Dendritic cell treated with granulocyte-macrophage colony-stimulating factor and Interleukin-4, amounts not matched to agents 40 ng/mL and 50 ng/mL, for 4 days (primary cell): ENCODE results near the gene UBQLN2.
"Not testable (repeated sequence)": the region's sequence is repeated elsewhere in the genome, so short reads cannot be mapped to it uniquely, and the experiment has no call there.

Source experiments
- H3K27ac Mint-ChIP-seq: one replicate; pipeline ENCODE4 v1.8.0; 2022; ENCODE audit warnings: mild to moderate bottlenecking, mixed read lengths
- H3K27me3 Mint-ChIP-seq: one replicate; pipeline ENCODE4 v1.8.0; 2022; ENCODE audit warnings: mild to moderate bottlenecking, mixed read lengths
- H3K36me3 Mint-ChIP-seq: one replicate; pipeline ENCODE4 v1.8.0; 2022; ENCODE audit warnings: low read depth, mixed read lengths
- H3K4me1 Mint-ChIP-seq: one replicate; pipeline ENCODE4 v1.8.0; 2022; ENCODE audit warnings: low read depth, mixed read lengths
- H3K4me3 Mint-ChIP-seq: one replicate; pipeline ENCODE4 v1.8.0; 2022; ENCODE audit warnings: mild to moderate bottlenecking, moderate library complexity, mixed read lengths
- H3K9me3 Mint-ChIP-seq: one replicate; pipeline ENCODE4 v1.8.0; 2022; ENCODE audit warnings: mixed read lengths
- intact Hi-C: fragments of 100-400 bp; cut with micrococcal nuclease; formaldehyde crosslinking; loops from one replicate; pipeline ENCODE4 v1.15.0; 2022

The UBQLN2 gene

DNA sequence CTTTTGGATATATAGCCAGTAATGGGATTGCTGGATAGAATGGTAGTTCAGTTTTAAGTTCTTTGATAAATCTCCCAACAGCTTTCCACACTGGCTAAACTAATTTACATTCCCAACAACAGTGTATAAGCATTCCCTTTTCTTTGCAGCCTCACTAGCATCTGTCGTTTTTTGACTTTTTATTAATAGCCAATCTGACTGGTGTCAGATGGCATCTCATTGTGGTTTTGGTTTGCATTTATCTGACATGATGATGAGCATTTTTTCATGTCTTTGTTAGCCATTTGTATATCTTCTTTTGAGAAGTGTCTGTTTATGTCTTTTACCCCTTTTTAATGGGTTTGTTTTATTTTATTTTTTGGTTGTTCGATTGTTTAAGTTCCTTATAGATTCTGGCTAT, 13.3 kb downstream of the UBQLN2 start:
- peaks cover 10% of the 10 kb centered on the region for H3K4me1 Mint-ChIP-seq
- H3K36me3 Mint-ChIP-seq = peaks cover 48% of the 10 kb centered on the region
- H3K9me3 Mint-ChIP-seq = peaks cover 13% of the 10 kb centered on the region
- H3K4me3 Mint-ChIP-seq = no peak overlapping the region
- H3K27me3 Mint-ChIP-seq = no peaks in the 10 kb centered on the region
- intact Hi-C loops = no loop called here
- H3K27ac Mint-ChIP-seq = no peak overlapping the region

DNA sequence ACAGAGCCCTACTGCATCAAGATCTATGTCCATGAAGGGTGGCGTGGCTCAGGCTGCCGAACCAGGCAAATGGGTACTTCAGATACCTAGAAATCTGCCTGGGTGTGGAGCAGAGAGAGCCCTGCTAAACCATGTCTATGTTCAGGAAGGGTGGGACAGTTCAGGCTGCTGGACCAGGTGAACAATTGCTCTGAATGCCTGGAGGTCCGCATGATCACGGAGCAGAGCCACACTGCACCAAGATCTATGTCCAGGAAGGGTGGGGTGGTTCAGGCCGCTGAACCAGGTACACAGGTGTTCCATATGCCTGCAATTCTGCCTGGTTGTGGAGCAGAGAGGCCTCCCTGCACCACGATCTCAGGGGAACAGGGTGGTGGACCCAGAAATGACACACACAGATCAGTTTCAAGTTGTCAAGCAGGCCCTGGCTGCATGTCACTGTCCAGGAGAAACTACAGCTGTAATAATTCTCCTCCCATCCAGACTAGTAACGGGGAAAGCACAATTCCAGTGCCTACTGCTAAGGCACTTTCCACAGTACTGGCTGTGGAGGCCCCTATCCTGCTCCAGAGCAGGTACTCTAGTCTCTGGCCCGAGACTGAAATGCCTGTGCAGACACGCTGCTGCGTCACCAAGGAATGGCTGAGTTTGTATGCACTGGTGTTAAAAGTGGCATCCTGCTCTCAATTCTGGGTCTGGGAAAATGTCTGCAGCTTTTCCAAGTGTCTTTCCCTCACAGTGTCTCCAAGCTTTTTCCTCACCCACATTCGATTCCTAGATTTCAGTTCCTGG, 25.2 kb downstream of the UBQLN2 start:
- Mint-ChIP-seq H3K27ac (no peak overlapping the region), H3K4me1 (peaks cover 5% of the 10 kb centered on the region), H3K9me3 (no peaks in the 10 kb centered on the region), H3K4me3 (no peak overlapping the region), H3K36me3 (peaks cover 32% of the 10 kb centered on the region), H3K27me3 (no peaks in the 10 kb centered on the region)
- intact Hi-C loops = no loop called here

DNA sequence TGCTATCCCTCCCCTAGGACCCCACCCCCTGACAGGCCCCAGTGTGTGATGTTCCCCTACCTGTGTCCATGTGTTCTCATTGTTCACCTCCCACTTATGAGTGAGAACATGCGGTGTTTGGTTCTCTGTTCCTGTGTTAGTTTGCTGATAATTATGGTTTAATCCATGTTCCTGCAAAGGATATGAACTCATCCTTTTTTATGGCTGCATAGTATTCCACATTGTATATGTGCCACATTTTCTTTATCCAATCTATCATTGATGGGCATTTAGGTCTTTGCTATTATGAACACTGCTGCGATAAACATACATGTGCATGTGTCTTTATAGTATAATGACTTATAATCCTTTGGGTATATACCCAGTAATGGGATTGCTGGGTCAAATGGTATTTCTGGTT, 28.4 kb downstream of the UBQLN2 start:
- peaks cover 28% of the 10 kb centered on the region for H3K4me1 Mint-ChIP-seq
- not testable (repeated sequence) for H3K4me3 Mint-ChIP-seq

GRCh38 chrX:56600141-56600540, 36.7 kb downstream of the UBQLN2 start:
- Mint-ChIP-seq H3K4me1 (peaks cover 18% of the 10 kb centered on the region), H3K27ac (no peak overlapping the region), H3K9me3 (peaks cover 39% of the 10 kb centered on the region), H3K4me3 (no peak overlapping the region), H3K27me3 (no peaks in the 10 kb centered on the region), H3K36me3 (peaks cover 19% of the 10 kb centered on the region)
- intact Hi-C loops = no loop called here

More for the DNA sequence above, 28.4 kb downstream of the UBQLN2 start:
- H3K27me3 Mint-ChIP-seq, intact Hi-C loops, H3K27ac Mint-ChIP-seq: not testable (repeated sequence)
- Mint-ChIP-seq H3K36me3 (peaks cover 29% of the 10 kb centered on the region), H3K9me3 (peaks cover 20% of the 10 kb centered on the region)

DNA sequence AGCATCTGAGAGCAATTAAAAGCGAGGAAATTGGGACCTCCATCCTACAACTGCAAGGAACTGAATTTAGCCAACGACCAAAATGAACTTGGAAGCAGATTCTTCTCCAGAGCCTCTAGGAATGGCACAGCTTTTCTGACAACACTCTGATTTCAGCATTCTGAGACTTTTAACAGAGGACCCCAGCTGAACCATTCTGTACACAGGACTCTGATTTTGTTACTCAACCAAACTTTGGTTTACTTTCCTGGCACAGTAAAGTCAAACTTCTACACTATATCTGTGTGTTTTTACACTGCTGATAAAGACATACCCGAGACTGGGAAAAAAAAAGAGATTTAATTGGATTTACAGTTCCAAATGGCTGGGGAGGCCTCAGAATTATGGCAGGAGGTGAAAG, 37.6 kb downstream of the UBQLN2 start:
- peaks cover 9% of the 10 kb centered on the region for H3K4me1 Mint-ChIP-seq
- no peak overlapping the region for H3K4me3 Mint-ChIP-seq
- H3K36me3 Mint-ChIP-seq = peaks cover 18% of the 10 kb centered on the region
- no peaks in the 10 kb centered on the region for H3K27me3 Mint-ChIP-seq
- H3K27ac Mint-ChIP-seq = no peak overlapping the region
- peaks cover 46% of the 10 kb centered on the region for H3K9me3 Mint-ChIP-seq
- intact Hi-C loops = no loop called here

GRCh38 chrX:56615282-56615681, 51.9 kb downstream of the UBQLN2 start:
- H3K36me3 Mint-ChIP-seq = no peaks in the 10 kb centered on the region
- no peak overlapping the region for H3K27ac Mint-ChIP-seq
- H3K9me3 Mint-ChIP-seq = peaks cover 18% of the 10 kb centered on the region
- intact Hi-C loops = no loop called here
- peaks cover 6% of the 10 kb centered on the region for H3K4me1 Mint-ChIP-seq
- H3K4me3 Mint-ChIP-seq = no peak overlapping the region
- no peaks in the 10 kb centered on the region for H3K27me3 Mint-ChIP-seq
